K562 (cell line): ENCODE measurements around the gene CLTC. TPM values are rescaled to one million over a fixed set of nuclear protein-coding genes. Genes with fewer than 3 reads are reported as not detected.
A peak's percentile ranks its signal among the peaks of the same experiment; 100 is the strongest.

ENCODE experiments used
- ATAC-seq: fragments of 200-7000 bp; cut with Tn5 transposase; 3 replicates; pipeline ENCODE4 v1.9.1; 2020; ENCODE audit warnings: moderate library complexity
- BruUV-seq: library from RNA; stranded (reverse); fragments of 400-500 nt; replicated peaks from 2 replicates; lab custom pipeline; 2021; lab: Mats Ljungman, UMichigan
- CTCF ChIA-PET: fragments of 300-600 bp; formaldehyde crosslinking; extraction: SDS; loops from one replicate; lab custom pipeline; 2021; ENCODE audit warnings: low intra/inter-chr PET ratio; lab: Yijun Ruan, JAX
- POLR2A ChIA-PET: fragments of 300-600, 350-650 bp; sonication (Branson Sonifier 250); formaldehyde crosslinking; extraction: SDS; loops from one replicate; lab custom pipeline; 2021; ENCODE audit warnings: antibody characterized with exemption, inconsistent platforms; lab: Yijun Ruan, JAX
- DNase-seq, 4 experiments: peaks; one replicate each; pipeline versions ENCODE4 v3.0.0 to v3.0.0-alpha.2; 2011 to 2018; ENCODE audit warnings: low spot score in 3 of 4, mixed read lengths in 3 of 4; ENCODE audit errors: extremely low read depth in 1 of 4
- FAIRE-seq: peaks from 2 replicates; lab custom pipeline; 2011; peaks lifted over from hg19 to GRCh38; lab: Jason Lieb, UNC
- H2AFZ ChIP-seq: 2 replicates; pipeline ENCODE4 v1.6.0; 2011; ENCODE audit warnings: low read depth, low read length, control low read depth, inconsistent platforms
- H3K27ac ChIP-seq: fragments of 200-600 bp; 3 replicates; pipeline ENCODE4 v1.8.0; 2011; ENCODE audit warnings: low read depth, mild to moderate bottlenecking, control low read depth, inconsistent platforms, low read length, moderate library complexity, mixed read lengths; ENCODE audit errors: extremely low read depth
- H3K27me3 ChIP-seq, 2 experiments: fragments of 300-600 bp in 1 of 2; 2 replicates in 1 of 2; 3 replicates in 1 of 2; pipeline versions ENCODE4 v1.6.0 to v1.8.0; 2011; ENCODE audit warnings: inconsistent platforms in 2 of 2, low read length in 2 of 2, mild to moderate bottlenecking in 1 of 2, mixed read lengths in 1 of 2, moderate library complexity in 1 of 2; ENCODE audit not compliant: control insufficient read depth in 2 of 2, insufficient read depth in 2 of 2
- H3K36me3 ChIP-seq: fragments of 300-600 bp; 3 replicates; pipeline ENCODE4 v1.8.0; 2011; ENCODE audit warnings: mild to moderate bottlenecking, low read length, inconsistent platforms; ENCODE audit not compliant: control insufficient read depth, insufficient read depth
- H3K4me1 ChIP-seq, 2 experiments: fragments of 200-600 bp in 1 of 2; replicated peaks in 1 of 2; 2 replicates in 1 of 2; 3 replicates in 1 of 2; pipeline versions ENCODE4 v1.5.1 to v1.8.0; 2011; ENCODE audit warnings: inconsistent platforms in 2 of 2, low read length in 2 of 2, mild to moderate bottlenecking in 1 of 2, mixed read lengths in 1 of 2, moderate library complexity in 1 of 2; ENCODE audit not compliant: control insufficient read depth in 2 of 2, insufficient read depth in 2 of 2
- H3K4me2 ChIP-seq: 2 replicates; pipeline ENCODE4 v1.6.1; 2011; ENCODE audit warnings: low read length, control low read depth, inconsistent platforms, mixed read lengths; ENCODE audit not compliant: insufficient read depth
- H3K4me3 ChIP-seq: fragments of 200-600 bp; sonication (generic), shearing (Covaris generic); 2 replicates; pipeline ENCODE4 v1.5.1; 2016; ENCODE audit warnings: control low read depth, inconsistent platforms
- H3K79me2 ChIP-seq: fragments of 200-600 bp; 3 replicates; pipeline ENCODE4 v1.8.0; 2011; ENCODE audit warnings: low read length, inconsistent platforms; ENCODE audit not compliant: control insufficient read depth, insufficient read depth
- H3K9ac ChIP-seq, 2 experiments: 2 replicates each; pipeline versions ENCODE4 v1.6.0 to v1.6.1; 2011; ENCODE audit warnings: low read depth in 2 of 2, low read length in 2 of 2, control low read depth in 1 of 2, inconsistent platforms in 1 of 2, mild to moderate bottlenecking in 1 of 2, mixed read lengths in 1 of 2; ENCODE audit not compliant: insufficient read depth in 1 of 2
- H3K9me1 ChIP-seq: one replicate; pipeline ENCODE4 v1.6.0; 2011; ENCODE audit warnings: inconsistent platforms, mild to moderate bottlenecking, low read length, moderate library complexity; ENCODE audit not compliant: control insufficient read depth, insufficient read depth
- H3K9me3 ChIP-seq: replicated peaks from 2 replicates; pipeline ENCODE4 v1.5.1; 2011; ENCODE audit warnings: low read depth, low read length, inconsistent platforms; ENCODE audit not compliant: control insufficient read depth, insufficient read depth
- H4K20me1 ChIP-seq: replicated peaks from 2 replicates; pipeline ENCODE4 v1.6.1; 2011; ENCODE audit warnings: low read length, inconsistent platforms, mixed read lengths; ENCODE audit not compliant: control insufficient read depth, insufficient read depth
- C11orf30 ChIP-seq: fragments of 450-650 bp; IDR thresholded peaks from 2 replicates; pipeline ENCODE4 v1.6.1; 2016; ENCODE audit warnings: low read depth, mild to moderate bottlenecking
- CC2D1A ChIP-seq: fragments of 450-650 bp; IDR thresholded peaks from 2 replicates; pipeline ENCODE4 v1.6.1; 2017; ENCODE audit warnings: mild to moderate bottlenecking
- HMGN3 ChIP-seq: IDR thresholded peaks from 2 replicates; pipeline ENCODE4 v1.6.1; 2011; ENCODE audit warnings: borderline replicate concordance, low read depth, mild to moderate bottlenecking, mixed read lengths, low read length; ENCODE audit not compliant: insufficient read length; ENCODE audit errors: extremely low read depth
- ILF3 ChIP-seq: fragments of 450-650 bp; IDR thresholded peaks from 2 replicates; pipeline ENCODE4 v1.6.1; 2018; ENCODE audit warnings: antibody characterized with exemption, mild to moderate bottlenecking, moderate library complexity, borderline replicate concordance
- RBM25 ChIP-seq: fragments of 200-400 bp; formaldehyde crosslinking; IDR thresholded peaks from 2 replicates; pipeline ENCODE4 v1.6.1; 2018; ENCODE audit warnings: low read length, low read depth, moderate library complexity; ENCODE audit not compliant: severe bottlenecking
- SIN3A ChIP-seq, 2 experiments: fragments of 150-350 bp in 1 of 2; IDR thresholded peaks; 2 replicates each; pipeline ENCODE4 v1.6.1; 2011 to 2016; ENCODE audit warnings: borderline replicate concordance in 2 of 2, low read depth in 2 of 2, low read length in 2 of 2, mild to moderate bottlenecking in 2 of 2, moderate library complexity in 2 of 2; ENCODE audit not compliant: control insufficient read depth in 1 of 2
- TCFL5 ChIP-seq: fragments of 250-450 bp; sonication (Bioruptor Pico); conservative IDR thresholded peaks from 2 replicates; pipeline ENCODE4 v1.6.1; 2021; ENCODE audit warnings: mild to moderate bottlenecking, moderate library complexity, matching md5 sums
- ZNF121 ChIP-seq: sonication (generic); formaldehyde crosslinking; conservative IDR thresholded peaks from 2 replicates; pipeline ENCODE4 v1.8.0; 2022; ENCODE audit warnings: missing genetic modification reagents
- ZNF184 ChIP-seq: sonication (generic); formaldehyde crosslinking; IDR thresholded peaks from 2 replicates; pipeline ENCODE4 v1.5.0; 2020; ENCODE audit warnings: missing genetic modification reagents
- ZNF316 ChIP-seq: fragments of 450-650 bp; IDR thresholded peaks from 2 replicates; pipeline ENCODE4 v1.6.1; 2016
- ZNF551 ChIP-seq: fragments of 250-450 bp; sonication (Bioruptor Pico); IDR thresholded peaks from 2 replicates; pipeline ENCODE4 v1.5.0; 2021; ENCODE audit warnings: mild to moderate bottlenecking, moderate library complexity
- WGBS: fragments of 100-300 bp; shearing (Covaris generic); methylation state at CpG from one replicate; pipeline ENCODE4 v1.1.6; 2016; ENCODE audit warnings: low coverage, mixed read lengths; ENCODE audit not compliant: insufficient coverage; ENCODE audit errors: missing lambda C conversion rate; 5-methylcytosine and 5-hydroxymethylcytosine counted together
- in situ Hi-C: fragments of 300-500 bp; cut with MboI; formaldehyde crosslinking; loops from 4 replicates; pipeline ENCODE4 v1.15.0; 2018; ENCODE audit warnings: inconsistent platforms, mixed read lengths
- intact Hi-C: fragments of 100-400 bp; cut with micrococcal nuclease; formaldehyde crosslinking; loops from 2 replicates; pipeline ENCODE4 v1.14.2; 2022
- polyA plus RNA-seq, 8 experiments: library from polyadenylated mRNA; depleted of rRNA in 4 of 8; stranded (reverse) in 5 of 8; unstranded in 3 of 8; fragments of >200 nt; fragmentation: Nextera tagmentation in 2 of 8; fragmentation: Illumina TruSeq in 1 of 8; extraction: Ambion mirVana in 2 of 8; extraction: Trizol in 1 of 8; gene quantifications; 2 replicates each; pipeline versions ENCODE4 v1.2.1 to v1.2.3, GENCODE V29; 2011 to 2014; ENCODE audit warnings: inconsistent platforms in 1 of 8, missing spikeins in 1 of 8
- total RNA-seq, 7 experiments: library from RNA; depleted of rRNA in 6 of 7; stranded (reverse); fragments of >200 nt in 6 of 7; fragmentation: Illumina TruSeq in 2 of 7; extraction: Trizol in 2 of 7; gene quantifications; 2 replicates each; pipeline versions ENCODE4 v1.2.1 to v1.2.3, GENCODE V29; 2011 to 2021; ENCODE audit warnings: low replicate concordance in 1 of 7
- TF ChIP-seq, protein P1 (sequence below), 2 experiments: fragments of 250-450 bp in 1 of 2; fragments of 450-650 bp in 1 of 2; sonication (Bioruptor Pico) in 1 of 2; IDR thresholded peaks; 2 replicates each; pipeline versions ENCODE4 v1.6.1 to v1.8.0; 2016 to 2021; ENCODE audit warnings: mild to moderate bottlenecking in 2 of 2, moderate library complexity in 2 of 2, missing compliant biosample characterization in 1 of 2, missing genetic modification characterization in 1 of 2

Gene CLTC
- total and polyA plus RNA-seq, 9 of the 15 experiments (the other 6 are each of a cell fraction or from before 2014, with no cell fraction given): 115 to 267 (median 174) TPM

DNA sequence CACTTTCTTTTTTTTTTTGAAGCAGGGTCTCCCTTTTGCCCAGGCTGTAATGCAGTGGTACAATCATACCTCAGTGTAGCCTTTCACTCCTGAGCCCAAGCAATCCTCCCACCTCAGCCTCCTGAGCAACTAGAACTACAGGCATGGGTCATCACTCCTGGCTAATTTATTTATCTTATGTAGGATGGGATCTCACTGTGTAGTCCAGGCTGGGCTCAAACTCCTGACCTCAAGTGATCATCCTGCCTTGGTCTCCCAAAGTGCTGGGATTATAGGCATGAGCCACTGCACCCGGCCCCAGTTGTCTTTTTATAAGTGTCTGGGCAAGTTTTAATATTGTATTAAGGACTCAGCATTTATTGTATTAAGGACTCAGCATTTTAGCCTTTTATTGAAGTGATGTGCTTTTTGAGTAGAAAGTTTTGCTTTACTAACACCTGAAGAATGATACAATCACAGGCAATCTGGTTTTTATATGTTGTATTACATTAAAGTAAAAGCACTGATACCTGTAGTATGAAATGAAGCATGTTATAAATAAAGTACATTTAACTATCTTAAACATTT is 110.7 kb downstream of the CLTC start:
- Histone ChIP-seq H3K4me1 (peaks cover 8 to 13% of the 10 kb centered on the region in 2 experiments; a peak in 3 of 5 replicates), H3K27me3 (no peaks in the 10 kb centered on the region), H3K9me3 (no peaks in the 10 kb centered on the region), H3K79me2 (peaks cover 59% of the 10 kb centered on the region), H3K4me3 (no peak overlapping the region), H3K36me3 (peaks cover 17% of the 10 kb centered on the region), H3K4me2 (no peak overlapping the region), H3K9me1 (no peaks in the 10 kb centered on the region), H3K9ac (no peak overlapping the region), H2AFZ (no peak overlapping the region), H4K20me1 (no peaks in the 10 kb centered on the region), H3K27ac (peak overlapping the region; percentile 69; the same call in 1 of the 3 replicates)
- TF ChIP-seq HMGN3 (no peak), RBM25 (peak; percentile 65), TCFL5 (no peak), ILF3 (no peak), ZNF121 (CRISPR knock-in tag) (peak; percentile 85), CC2D1A (no peak), ZNF184 (CRISPR knock-in tag) (no peak), ZNF551 (CRISPR knock-in tag) (no peak), SIN3A (IDR thresholded peaks at IDR 0.05; ENCODE audit: borderline replicate concordance in 2 of 2, control insufficient read depth in 1 of 2, low read depth in 2 of 2, low read length in 2 of 2) (no peak), C11orf30 (peak; percentile 53), ZNF316 (peak; percentile 77)
- TF ChIP-seq, protein P1, sequence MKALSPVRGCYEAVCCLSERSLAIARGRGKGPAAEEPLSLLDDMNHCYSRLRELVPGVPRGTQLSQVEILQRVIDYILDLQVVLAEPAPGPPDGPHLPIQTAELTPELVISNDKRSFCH (CRISPR knock-in tag; IDR thresholded peaks at IDR 0.05): no peak
- TF ChIP-seq, protein P1 (tag; IDR thresholded peaks at IDR 0.05): no peak
- DNase-seq (no peak), ATAC-seq (no peak; the same call in 2 of the 3 replicates), FAIRE-seq (no peak)
- in situ Hi-C loops: no loop called here
- 80% methylated on average over 1 of the region's 1 CpG for WGBS
- ChIA-PET POLR2A (no interaction called here), CTCF (no interaction called here)
- BruUV-seq: no TSS peak
- intact Hi-C loops: no loop called here
